Superior temporal gyrus (tissue), 1 donor: ENCODE results near the gene BAX.

Source experiments
- DNase-seq: peaks from one replicate; pipeline ENCODE4 v3.0.0-alpha.2; 2016; ENCODE audit errors: extremely low spot score

BAX gene

GRCh38 chr19:48928164-48929025 is 26.3 kb upstream of the BAX start:
- no peak for DNase-seq

- DNase-seq, result peak; percentile 55
Observed at GRCh38 chr19:48933382-48933932, 21.2 kb upstream of the BAX start, which contains the start of gene DHDH. TSS of gene DHDH (plus strand) at chr19:48933699. CDS start at chr19:48933722, 23 bp downstream.

- no peak for DNase-seq
Observed at GRCh38 chr19:48934837-48935236, 19.8 kb upstream of the BAX start.

GRCh38 chr19:48935864-48936263 is 18.8 kb upstream of the BAX start:
- no peak for DNase-seq

GRCh38 chr19:48938256-48938655 is 16.4 kb upstream of the BAX start:
- no peak for DNase-seq

GRCh38 chr19:48940902-48941301 is 13.8 kb upstream of the BAX start:
- DNase-seq, result no peak

GRCh38 chr19:48943081-48943480 is 11.6 kb upstream of the BAX start:
- DNase-seq, result no peak

- DNase-seq, result no peak
Observed at GRCh38 chr19:48945415-48945814, 9.3 kb upstream of the BAX start.

- no peak for DNase-seq
Observed at GRCh38 chr19:48945817-48946216, 8.9 kb upstream of the BAX start.

- no peak for DNase-seq
Observed at GRCh38 chr19:48946463-48947257, 8.0 kb upstream of the BAX start.

GRCh38 chr19:48947258-48947542 is 7.5 kb upstream of the BAX start:
- DNase-seq, result no peak

GRCh38 chr19:48950159-48950558 is 4.5 kb upstream of the BAX start:
- no peak for DNase-seq

- no peak for DNase-seq
Observed at GRCh38 chr19:48950830-48951519, 3.7 kb upstream of the BAX start.

- DNase-seq, result no peak
Observed at GRCh38 chr19:48953141-48953540, 1.5 kb upstream of the BAX start.

- DNase-seq, result no peak
Observed at GRCh38 chr19:48953990-48954594, 583 bp upstream of the BAX start.

- DNase-seq, result no peak
Observed at GRCh38 chr19:48955308-48955958, 758 bp downstream of the BAX start.

- no peak for DNase-seq
Observed at GRCh38 chr19:48958006-48958405, 3.3 kb downstream of the BAX start.

GRCh38 chr19:48959341-48960239 is 4.9 kb downstream of the BAX start:
- DNase-seq, result no peak

GRCh38 chr19:48961051-48961649 is 6.5 kb downstream of the BAX start:
- no peak for DNase-seq

- no peak for DNase-seq
Observed at GRCh38 chr19:48961673-48962028, 7.0 kb downstream of the BAX start.
